Umbilical cord (tissue), 2 donors: ENCODE data around the gene COL24A1. TPM values are rescaled to one million over a fixed set of nuclear protein-coding genes. Genes with fewer than 3 reads are reported as not detected.

ENCODE experiments used
- DNase-seq: peaks from one replicate; pipeline ENCODE4 v3.0.0-alpha.2; 2015; ENCODE audit warnings: low spot score
- total RNA-seq: library from RNA; depleted of rRNA; stranded (reverse); fragments of >200 nt; gene quantifications from one replicate; pipeline ENCODE4 v1.2.3, GENCODE V29; 2014; ENCODE audit warnings: low replicate concordance; ENCODE audit not compliant: insufficient read depth

Gene COL24A1
- total RNA-seq, 1 donor from 2014 or later = 7.5 TPM

DNA sequence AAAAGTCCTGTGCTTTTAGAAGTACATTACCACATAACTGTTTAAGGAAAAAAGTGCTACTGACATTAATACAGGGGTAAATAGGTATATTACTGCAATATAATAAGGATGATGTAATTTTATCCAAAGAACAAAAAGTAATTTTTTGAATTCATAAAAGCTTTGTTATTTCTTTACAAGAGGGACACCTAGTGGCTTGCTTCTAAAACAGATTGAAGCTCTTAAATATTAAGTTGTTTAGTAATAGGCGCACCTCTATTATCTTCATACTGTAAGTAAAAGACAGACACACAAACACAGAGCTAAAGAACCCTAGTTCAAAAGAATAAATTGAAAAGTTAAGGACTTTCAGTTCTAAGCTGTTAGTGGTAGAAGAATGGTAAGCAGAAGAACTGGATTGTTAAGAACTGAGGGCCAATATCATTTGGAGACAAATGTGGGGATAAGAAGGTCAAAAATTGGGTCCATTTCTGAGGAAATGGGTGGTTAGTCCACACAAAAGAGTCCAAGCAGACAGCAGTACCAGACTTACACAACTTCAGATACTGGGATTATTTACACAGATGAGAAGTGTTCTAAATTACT lies 463.8 kb downstream of the COL24A1 start:
- peak; percentile 48 for DNase-seq

GRCh38 chr1:85689775-85690404 lies 466.7 kb downstream of the COL24A1 start:
- DNase-seq = no peak

- DNase-seq = no peak
Observed at GRCh38 chr1:85683292-85684025, 473.1 kb downstream of the COL24A1 start.

DNA sequence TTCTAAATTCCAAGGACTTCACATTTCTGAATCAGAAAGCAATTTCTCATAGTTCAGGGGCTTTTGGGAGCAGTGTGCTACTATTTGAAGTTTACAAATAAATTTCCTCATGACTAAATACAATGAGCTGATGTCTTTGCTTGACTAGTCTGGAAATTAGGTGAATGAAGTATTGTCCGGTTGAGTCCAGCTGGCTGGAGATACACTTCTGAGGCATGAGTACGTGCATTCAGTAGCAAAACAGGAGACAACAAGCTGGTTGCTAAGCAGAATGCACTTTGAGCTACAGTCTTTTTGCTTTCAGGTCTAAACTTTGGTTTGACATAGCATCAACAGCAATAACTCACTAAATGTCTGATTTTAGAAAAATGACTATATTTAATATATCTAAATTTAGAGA lies 475.5 kb downstream of the COL24A1 start:
- no peak for DNase-seq

Other genes starting within 250 kb of the COL24A1 start
- 40.9 TPM for gene ODF2L, start 239.6 kb upstream of the COL24A1 start, total RNA-seq